ENCODE results near the gene NKX2-8.
"Not testable (repeated sequence)": the region's sequence is repeated elsewhere in the genome, so short reads cannot be mapped to it uniquely, and the experiment has no call there.

The NKX2-8 gene

GRCh38 chr14:36556811-36557433, 25.5 kb downstream of the NKX2-8 start (continued):
- TF ChIP-seq, protein P1, sequence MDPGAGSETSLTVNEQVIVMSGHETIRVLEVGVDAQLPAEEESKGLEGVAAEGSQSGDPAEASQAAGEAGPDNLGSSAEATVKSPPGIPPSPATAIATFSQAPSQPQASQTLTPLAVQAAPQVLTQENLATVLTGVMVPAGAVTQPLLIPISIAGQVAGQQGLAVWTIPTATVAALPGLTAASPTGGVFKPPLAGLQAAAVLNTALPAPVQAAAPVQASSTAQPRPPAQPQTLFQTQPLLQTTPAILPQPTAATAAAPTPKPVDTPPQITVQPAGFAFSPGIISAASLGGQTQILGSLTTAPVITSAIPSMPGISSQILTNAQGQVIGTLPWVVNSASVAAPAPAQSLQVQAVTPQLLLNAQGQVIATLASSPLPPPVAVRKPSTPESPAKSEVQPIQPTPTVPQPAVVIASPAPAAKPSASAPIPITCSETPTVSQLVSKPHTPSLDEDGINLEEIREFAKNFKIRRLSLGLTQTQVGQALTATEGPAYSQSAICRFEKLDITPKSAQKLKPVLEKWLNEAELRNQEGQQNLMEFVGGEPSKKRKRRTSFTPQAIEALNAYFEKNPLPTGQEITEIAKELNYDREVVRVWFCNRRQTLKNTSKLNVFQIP (CRISPR knock-in tag; IDR thresholded peaks at IDR 0.05; ENCODE audit: borderline replicate concordance, low read depth) = no peak
- TF ChIP-seq CSDC2 (CRISPR knock-in tag; IDR thresholded peaks at IDR 0.05) = no peak

GRCh38 chr14:36555998-36556743, 26.2 kb downstream of the NKX2-8 start:
- ATAC-seq = no peak
- no peak for TF ChIP-seq CSDC2 (CRISPR knock-in tag; IDR thresholded peaks at IDR 0.05)
- TF ChIP-seq ZNF565 (CRISPR knock-in tag; conservative IDR thresholded peaks at IDR 0.05; ENCODE audit: low read depth) = no peak
- no peak for TF ChIP-seq SNAI2 (CRISPR knock-in tag; IDR thresholded peaks at IDR 0.05)
- no peak for TF ChIP-seq OSR1 (CRISPR knock-in tag; IDR thresholded peaks at IDR 0.05)
- no peak for TF ChIP-seq CSRNP3 (CRISPR knock-in tag; IDR thresholded peaks at IDR 0.05)

DNA sequence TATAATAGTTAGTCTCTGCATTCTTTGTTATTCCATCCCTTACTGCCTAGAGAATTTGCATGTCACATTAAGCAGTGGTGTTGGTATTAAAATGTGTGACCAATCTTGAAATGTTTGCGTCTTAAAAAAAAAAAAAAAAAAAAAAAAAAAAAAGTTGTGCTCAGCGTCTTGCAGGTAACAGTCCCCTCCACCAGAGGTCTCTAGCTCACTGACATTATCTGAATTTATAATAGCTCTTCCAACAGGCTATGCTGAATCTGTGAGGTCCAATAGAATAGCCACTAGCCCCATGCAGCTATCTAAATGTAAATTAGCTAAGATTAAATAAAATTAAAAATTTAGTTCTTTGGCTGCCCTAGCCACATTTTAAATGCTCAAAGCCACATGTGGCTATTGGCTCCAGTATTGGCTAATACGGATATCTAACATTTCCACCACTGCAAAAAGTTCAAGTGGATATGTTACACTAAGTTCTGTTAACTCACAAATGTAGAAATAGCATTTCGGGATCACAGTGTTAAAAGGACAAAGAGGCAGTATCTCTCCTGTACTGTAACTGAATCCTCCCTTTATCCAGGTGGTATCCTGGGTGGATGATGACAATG, 28.7 kb downstream of the NKX2-8 start:
- peak; percentile 83 for ATAC-seq

GRCh38 chr14:36550899-36551298, 31.5 kb downstream of the NKX2-8 start:
- TF ChIP-seq ZNF70 (CRISPR knock-in tag; IDR thresholded peaks at IDR 0.05) (no peak), CSDC2 (CRISPR knock-in tag; IDR thresholded peaks at IDR 0.05) (no peak), ZNF8 (CRISPR knock-in tag; IDR thresholded peaks at IDR 0.05) (no peak), TCF4 (CRISPR knock-in tag; IDR thresholded peaks at IDR 0.05; ENCODE audit: borderline replicate concordance) (no peak), ARNTL (CRISPR knock-in tag; IDR thresholded peaks at IDR 0.05; ENCODE audit: borderline replicate concordance, low read depth) (no peak), ZNF565 (CRISPR knock-in tag; conservative IDR thresholded peaks at IDR 0.05; ENCODE audit: low read depth) (no peak), ISL1 (CRISPR knock-in tag; IDR thresholded peaks at IDR 0.05) (no peak), GLIS3 (CRISPR knock-in tag; IDR thresholded peaks at IDR 0.05) (no peak), ZFP30 (CRISPR knock-in tag; IDR thresholded peaks at IDR 0.05) (no peak), ESRRG (CRISPR knock-in tag; IDR thresholded peaks at IDR 0.05) (no peak), BACH2 (CRISPR knock-in tag; IDR thresholded peaks at IDR 0.05; ENCODE audit: borderline replicate concordance) (no peak), SNAI2 (CRISPR knock-in tag; IDR thresholded peaks at IDR 0.05) (no peak), RARB (CRISPR knock-in tag; IDR thresholded peaks at IDR 0.05) (no peak), TOX (CRISPR knock-in tag; IDR thresholded peaks at IDR 0.05; ENCODE audit: borderline replicate concordance) (no peak), CSRNP3 (CRISPR knock-in tag; IDR thresholded peaks at IDR 0.05) (no peak), OSR1 (CRISPR knock-in tag; IDR thresholded peaks at IDR 0.05) (no peak), PPARA (CRISPR knock-in tag; IDR thresholded peaks at IDR 0.05; ENCODE audit: borderline replicate concordance) (no peak), ZFP3 (CRISPR knock-in tag; IDR thresholded peaks at IDR 0.05) (no peak)
- TF ChIP-seq, protein P2, sequence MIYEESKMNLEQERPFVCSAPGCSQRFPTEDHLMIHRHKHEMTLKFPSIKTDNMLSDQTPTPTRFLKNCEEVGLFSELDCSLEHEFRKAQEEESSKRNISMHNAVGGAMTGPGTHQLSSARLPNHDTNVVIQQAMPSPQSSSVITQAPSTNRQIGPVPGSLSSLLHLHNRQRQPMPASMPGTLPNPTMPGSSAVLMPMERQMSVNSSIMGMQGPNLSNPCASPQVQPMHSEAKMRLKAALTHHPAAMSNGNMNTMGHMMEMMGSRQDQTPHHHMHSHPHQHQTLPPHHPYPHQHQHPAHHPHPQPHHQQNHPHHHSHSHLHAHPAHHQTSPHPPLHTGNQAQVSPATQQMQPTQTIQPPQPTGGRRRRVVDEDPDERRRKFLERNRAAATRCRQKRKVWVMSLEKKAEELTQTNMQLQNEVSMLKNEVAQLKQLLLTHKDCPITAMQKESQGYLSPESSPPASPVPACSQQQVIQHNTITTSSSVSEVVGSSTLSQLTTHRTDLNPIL (CRISPR knock-in tag; IDR thresholded peaks at IDR 0.05; ENCODE audit: low read depth) = no peak
- TF ChIP-seq, protein P3, sequence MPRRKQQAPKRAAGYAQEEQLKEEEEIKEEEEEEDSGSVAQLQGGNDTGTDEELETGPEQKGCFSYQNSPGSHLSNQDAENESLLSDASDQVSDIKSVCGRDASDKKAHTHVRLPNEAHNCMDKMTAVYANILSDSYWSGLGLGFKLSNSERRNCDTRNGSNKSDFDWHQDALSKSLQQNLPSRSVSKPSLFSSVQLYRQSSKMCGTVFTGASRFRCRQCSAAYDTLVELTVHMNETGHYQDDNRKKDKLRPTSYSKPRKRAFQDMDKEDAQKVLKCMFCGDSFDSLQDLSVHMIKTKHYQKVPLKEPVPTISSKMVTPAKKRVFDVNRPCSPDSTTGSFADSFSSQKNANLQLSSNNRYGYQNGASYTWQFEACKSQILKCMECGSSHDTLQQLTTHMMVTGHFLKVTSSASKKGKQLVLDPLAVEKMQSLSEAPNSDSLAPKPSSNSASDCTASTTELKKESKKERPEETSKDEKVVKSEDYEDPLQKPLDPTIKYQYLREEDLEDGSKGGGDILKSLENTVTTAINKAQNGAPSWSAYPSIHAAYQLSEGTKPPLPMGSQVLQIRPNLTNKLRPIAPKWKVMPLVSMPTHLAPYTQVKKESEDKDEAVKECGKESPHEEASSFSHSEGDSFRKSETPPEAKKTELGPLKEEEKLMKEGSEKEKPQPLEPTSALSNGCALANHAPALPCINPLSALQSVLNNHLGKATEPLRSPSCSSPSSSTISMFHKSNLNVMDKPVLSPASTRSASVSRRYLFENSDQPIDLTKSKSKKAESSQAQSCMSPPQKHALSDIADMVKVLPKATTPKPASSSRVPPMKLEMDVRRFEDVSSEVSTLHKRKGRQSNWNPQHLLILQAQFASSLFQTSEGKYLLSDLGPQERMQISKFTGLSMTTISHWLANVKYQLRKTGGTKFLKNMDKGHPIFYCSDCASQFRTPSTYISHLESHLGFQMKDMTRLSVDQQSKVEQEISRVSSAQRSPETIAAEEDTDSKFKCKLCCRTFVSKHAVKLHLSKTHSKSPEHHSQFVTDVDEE (CRISPR knock-in tag; IDR thresholded peaks at IDR 0.05) = no peak
- ATAC-seq = no peak

More for the DNA sequence above, 28.7 kb downstream of the NKX2-8 start:
- no peak for TF ChIP-seq ESRRG (CRISPR knock-in tag; IDR thresholded peaks at IDR 0.05)
- no peak for TF ChIP-seq TOX (CRISPR knock-in tag; IDR thresholded peaks at IDR 0.05; ENCODE audit: borderline replicate concordance)
- no peak for TF ChIP-seq GLIS3 (CRISPR knock-in tag; IDR thresholded peaks at IDR 0.05)
- TF ChIP-seq PPARA (CRISPR knock-in tag; IDR thresholded peaks at IDR 0.05; ENCODE audit: borderline replicate concordance) = no peak
- TF ChIP-seq ARNTL (CRISPR knock-in tag; IDR thresholded peaks at IDR 0.05; ENCODE audit: borderline replicate concordance, low read depth) = no peak

DNA sequence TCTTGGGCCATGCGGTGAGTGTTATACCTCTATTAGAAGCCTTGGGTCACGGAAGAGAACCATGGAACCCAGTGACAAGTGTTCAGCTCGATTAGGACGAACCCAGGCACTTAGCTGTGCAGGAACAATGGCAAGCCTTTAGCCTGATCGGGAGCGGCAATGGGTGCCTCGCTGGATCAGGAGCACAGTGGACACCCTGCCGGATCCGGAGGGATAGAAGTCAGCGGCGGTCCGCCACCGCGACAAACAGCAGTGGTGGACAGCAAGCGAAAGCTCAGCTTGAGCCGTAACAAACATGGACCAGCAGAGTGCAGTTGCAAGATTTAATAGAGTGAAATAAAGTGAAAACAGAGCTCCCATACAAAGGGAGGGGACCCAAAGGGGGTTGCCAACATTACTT, 38.1 kb downstream of the NKX2-8 start:
- not testable (repeated sequence) for ATAC-seq
